Stimulated activated naive CD4-positive, alpha-beta T cell treated with Interleukin-2 at 50 U/mL for 16 hours (primary cell): ENCODE measurements around the gene SNAP23.
"Not testable (repeated sequence)": the region's sequence is repeated elsewhere in the genome, so short reads cannot be mapped to it uniquely, and the experiment has no call there.

Source experiments
- DNase-seq: peaks from one replicate; lab custom pipeline; 2025; lab: John Stamatoyannopoulos, UW

SNAP23 gene

DNA sequence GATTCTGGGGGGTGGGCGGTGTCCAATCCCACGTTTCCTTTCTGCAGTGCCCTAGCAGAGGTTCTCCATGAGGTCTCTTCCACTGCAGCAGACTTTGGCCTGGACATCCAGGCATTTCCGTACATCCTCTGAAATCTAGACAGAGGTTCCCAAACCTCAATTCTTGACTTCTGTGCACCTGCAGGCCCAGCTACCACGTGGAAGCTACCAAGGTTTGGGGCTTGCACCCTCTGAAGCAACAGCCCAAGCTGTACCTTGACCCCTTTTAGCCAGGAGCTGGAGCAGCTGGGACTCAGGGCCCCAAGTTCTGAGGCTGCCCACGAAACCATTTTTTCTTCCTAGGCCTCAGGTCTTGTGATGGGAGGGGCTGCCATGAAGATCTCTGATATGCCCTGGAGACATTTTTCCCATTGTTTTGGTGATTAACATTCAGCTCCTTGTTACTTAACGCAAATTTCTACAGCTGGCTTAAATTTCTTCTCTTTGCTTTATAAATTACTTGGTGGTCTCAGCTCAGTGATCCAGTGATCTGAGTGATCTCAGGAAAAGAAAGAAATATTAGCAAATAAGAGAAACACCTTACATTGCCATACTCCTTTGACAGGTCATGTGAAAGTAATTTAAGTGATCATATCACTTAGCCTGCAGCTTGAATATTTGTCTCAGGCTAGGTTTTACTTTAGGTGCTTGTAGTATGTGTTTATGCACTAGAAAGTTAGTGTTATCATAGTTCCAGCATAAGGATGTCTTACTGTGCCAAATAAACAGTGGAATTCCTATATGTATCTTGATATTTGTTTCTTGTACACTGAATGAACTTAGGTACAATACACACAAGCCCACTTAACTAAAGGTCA is 3.0 kb downstream of the SNAP23 start:
- DNase-seq: no peak

DNA sequence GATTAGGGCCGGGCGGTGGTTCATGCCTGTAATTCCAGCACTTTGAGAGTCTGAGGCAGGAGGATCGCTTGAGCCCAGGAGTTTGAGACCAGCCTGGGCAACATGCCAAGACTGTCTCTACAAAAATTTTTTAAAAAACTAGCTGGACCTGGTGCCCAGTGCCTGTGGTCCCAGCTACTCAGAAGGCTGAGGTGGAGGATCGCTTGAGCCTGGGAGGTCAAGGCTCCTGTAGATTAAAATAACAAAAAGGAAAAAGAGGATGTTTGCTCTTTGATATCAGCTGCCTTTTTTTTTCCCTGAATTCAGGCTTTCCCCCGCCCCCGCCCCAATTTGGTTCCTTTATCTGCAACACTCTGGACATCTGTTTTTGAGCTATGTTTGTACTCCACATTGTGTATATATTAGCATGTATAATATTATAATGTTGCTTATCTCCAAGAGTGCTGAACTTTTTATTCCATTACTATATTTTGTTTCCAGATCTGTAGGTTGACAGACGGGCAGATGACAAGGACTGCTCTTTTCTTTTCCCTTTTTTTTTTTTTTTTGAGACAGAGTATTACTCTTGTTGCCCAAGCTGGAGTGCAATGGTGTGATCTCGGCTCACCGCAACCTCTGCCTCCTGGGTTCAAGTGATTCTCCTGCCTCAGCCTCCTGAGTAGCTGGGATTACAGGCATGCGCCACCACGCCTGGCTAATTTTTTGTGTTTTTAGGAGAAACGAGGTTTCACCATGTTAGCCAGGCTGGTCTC is 4.6 kb downstream of the SNAP23 start:
- DNase-seq: no peak

DNA sequence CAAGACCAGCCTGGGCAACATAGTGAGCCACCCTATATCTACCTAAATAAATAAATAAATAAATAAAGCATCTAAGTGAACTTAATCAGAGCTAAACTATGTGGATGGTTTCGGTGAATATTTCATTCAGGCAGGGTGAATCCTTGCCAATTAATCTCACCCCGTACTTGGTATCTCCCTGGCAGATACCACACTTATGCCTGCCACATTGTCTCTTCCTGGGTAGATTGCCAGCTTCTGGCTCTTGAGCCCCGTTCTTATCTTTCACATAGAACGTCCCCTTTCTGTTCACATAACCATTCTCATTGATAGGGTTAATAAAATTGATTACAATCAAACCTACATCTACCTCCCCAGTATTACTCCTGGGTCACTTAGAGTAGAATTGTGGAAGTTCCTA is 7.0 kb downstream of the SNAP23 start:
- DNase-seq: no peak

DNA sequence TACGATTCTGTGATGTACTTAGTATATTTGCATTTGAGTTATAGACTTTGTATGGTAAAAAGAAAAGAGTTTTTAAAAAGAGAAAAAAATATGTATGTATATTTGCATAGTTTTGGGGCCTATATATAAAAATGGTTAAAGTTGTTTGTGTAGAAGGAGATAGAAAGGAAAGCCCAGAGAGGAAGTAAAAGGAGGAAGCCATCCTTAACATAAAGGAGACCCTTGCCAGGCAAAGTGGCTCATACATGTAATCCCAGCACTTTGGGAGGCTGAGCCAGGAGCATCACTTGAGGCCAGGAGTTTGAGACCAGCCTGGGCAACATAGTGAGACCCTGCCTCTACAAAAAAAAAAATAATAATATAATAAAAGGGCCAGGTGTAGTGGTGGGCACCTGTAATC is 8.4 kb downstream of the SNAP23 start:
- DNase-seq: no peak

DNA sequence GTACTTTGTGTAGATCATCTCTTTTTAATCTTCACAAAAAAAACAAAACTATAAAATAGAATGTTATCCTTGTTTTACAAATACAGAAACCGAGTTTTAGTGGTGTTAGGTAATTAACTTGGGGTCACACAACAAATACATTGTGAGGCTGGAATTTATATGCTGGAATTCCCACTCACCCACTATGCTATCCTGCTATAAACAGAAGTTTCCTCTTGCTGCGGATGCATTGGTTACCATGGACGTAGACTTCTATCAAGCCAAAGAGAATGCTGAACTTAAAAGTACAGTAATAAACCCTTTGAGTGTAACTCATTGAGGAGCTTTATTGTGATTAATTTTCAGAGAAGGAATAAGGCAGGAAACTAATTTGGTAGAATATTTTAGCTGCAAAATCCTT is 9.2 kb downstream of the SNAP23 start:
- no peak for DNase-seq

DNA sequence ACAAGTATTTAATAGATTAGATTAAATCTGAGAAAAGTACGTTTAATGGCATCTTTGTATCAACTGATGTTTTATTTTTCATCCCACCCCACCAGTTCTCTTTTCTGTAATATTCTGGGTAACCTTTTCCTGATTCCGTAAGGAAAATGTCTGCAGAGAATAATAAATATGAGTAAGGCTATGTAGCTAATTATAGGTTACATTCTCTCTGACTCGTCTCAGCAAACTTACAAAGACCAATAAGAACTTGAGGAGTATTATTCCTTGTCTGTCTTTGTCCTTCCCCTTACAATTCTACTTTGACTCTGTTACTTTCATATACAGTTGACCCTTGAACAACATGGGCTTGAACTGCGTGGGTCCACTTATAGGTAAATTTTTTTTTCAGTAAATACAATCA is 12.1 kb downstream of the SNAP23 start:
- DNase-seq: no peak

DNA sequence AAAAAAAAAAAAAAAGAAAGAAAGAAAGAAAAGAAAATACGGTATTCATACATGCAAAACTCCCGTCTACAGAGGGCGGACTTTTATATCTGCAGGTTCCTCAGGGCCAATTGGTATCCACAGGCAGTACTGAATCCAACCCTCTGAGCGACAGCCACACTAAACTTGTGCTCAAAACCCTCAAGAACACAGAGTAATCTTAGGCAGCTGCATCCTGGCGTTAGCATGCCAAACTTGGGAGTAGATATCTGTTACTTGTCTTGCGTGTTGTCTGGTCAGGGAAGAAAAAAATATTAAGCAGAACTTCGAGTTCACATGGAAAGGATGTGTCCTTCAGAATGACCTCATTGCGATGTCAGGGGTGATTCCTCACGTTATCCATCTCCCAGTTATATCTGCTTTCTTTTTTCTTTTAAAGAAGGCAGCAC is 12.8 kb downstream of the SNAP23 start:
- no peak for DNase-seq

DNA sequence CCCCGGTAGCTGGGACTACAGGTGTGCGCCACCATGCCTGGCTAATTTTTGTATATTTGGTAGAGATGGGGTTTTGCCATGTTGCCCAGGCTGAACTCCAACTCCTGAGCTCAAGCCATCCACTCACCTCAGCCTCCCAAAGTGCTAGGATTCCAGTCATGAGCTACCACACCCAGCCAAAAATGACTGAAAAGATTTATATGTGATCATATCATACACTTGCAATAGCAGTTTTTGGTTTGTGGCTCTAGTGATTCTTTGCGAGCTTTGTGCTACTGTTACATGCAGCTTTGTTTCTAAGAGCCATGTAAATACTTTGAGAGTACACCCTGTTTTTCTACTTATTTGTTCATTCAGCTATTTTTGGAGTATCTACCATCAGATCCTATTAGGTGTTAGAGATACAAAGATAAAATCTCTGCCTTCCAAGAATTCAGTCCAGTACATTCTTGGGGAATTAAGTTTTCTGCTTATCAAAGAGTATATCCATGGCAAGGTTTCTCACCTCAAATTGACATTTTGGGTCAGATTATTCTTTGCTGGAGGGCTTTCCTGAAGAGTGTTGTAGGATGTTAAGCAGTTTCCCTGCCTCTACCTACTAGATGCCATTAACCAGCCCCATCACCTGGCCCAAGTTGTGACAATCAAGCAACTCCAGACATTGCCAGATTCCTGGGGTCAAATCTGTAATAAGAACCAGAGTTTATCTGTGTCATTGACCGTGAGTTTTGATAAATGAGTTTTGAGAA is 15.0 kb downstream of the SNAP23 start:
- DNase-seq: no peak

DNA sequence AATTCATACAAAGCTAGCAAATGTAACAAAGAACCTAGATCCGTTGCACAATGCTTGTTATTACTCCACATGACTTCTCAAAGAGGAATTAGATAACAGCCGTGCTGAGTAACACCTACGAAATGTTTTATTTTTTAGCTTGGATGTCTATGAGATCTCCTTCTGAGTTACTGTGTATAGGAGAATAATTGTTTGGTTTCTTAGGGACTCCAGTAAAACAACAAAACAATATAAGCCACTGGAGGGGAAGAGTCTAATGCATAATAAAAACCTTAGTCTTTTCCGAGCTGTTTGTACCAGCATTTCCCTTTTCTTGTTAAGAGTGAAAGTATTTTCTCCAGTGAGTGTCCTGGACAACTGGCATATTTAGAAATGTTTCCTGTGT is 15.6 kb downstream of the SNAP23 start:
- DNase-seq: no peak

DNA sequence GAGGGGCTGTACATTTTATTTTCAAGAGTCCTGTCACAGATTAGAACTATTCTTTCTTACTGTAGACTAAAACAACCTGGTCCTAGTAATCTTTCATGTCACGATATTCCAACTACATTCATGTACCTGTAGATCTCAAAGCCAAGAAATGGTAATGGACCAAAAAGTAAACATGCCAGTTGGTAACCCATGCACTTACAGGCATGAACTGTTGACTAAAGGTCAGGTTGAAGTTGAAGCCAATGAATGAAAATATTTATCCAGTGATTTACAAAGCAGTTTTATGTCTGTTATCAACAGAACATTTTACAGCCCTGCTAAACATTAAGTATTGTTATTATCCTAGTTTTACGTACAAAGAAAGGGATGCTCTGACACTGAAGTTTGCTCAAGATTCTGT is 27.9 kb downstream of the SNAP23 start:
- no peak for DNase-seq

DNA sequence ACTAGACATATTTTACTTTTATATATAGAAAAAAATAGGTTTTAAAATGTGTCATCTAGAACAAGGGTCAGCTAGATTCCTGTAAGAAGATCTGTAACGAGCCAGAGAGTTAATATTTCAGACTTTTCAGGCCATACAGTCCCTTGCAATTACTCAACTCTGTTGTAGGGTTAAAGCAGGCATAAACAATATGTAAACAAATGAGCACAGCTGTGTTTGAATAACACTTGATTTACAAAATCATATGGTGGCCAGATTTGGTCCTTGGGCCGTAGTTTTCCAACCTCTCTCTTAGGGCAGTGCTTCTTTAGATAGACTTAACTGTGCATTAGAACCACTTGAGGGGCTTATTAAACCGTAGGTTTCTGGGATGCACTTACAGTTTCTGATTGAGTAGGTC is 33.5 kb downstream of the SNAP23 start:
- DNase-seq: no peak

DNA sequence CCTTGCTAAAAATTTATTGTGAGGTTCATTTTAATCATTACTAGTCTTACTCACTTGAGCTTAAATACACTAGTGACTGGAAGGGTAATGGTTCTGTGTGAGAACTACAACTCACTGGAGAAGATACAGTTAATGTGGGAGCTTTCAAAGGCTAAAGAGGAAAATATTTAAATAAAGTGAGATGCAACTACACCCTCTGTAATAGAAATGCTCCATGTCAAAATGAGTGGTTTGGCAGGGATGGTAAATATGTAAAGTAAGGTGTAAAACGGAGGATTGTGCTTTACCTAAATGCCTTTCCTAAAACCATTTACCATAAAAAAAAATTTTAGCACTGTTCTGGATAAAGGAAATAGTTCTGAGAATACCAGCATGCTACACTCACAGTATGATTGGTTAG is 37.8 kb downstream of the SNAP23 start:
- no peak for DNase-seq

DNA sequence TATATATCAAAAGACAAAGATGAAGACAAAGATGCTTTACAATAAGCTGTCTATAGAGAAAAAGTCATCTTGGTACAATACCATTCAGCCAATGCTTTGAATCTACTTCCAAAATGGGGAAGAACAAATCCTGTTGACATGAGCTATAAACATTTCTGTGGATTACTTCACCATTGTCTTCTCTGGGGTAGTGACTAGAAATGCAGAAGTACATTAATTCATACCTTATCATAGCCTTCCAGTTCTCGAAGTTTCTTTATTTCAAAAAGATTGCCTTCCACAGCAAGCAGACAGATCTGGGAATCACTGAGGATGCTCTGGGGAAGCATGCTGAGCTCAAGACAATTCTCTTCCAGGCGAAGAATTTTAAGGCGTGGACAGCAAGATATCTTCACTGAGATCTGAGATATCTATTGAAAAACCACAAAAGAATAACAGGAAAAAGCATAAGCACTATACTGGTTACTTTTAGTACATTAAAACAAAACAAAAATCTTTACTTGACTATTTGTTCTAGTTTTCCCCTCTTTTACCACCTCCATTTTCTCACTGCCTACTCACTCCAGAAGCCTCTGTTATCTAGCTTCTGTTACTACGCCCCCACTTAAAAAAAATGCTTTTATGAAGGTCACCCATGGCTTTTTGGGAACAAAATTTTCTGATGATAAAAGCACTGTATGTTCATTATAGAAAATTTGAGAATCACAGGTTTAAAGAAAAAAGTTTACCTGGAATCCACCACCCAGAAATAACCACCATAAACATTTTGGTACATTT is 49.6 kb downstream of the SNAP23 start:
- DNase-seq: no peak

DNA sequence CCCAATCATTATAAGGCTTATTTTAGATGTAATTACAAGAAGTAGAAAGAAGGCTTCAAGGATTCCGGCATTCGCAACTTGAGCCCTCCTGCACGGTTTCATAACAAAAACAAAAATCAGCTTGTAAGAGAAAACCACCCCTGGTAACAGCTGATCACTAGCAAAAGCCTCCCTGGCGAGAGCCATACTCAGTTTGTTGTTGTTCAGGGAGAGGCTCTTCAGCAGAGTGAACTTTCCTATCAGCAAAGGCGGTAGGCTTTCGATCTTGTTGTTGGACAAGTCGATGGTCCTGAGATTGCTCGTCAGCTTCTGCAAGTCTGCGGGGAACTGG is 52.4 kb downstream of the SNAP23 start:
- no peak for DNase-seq

DNA sequence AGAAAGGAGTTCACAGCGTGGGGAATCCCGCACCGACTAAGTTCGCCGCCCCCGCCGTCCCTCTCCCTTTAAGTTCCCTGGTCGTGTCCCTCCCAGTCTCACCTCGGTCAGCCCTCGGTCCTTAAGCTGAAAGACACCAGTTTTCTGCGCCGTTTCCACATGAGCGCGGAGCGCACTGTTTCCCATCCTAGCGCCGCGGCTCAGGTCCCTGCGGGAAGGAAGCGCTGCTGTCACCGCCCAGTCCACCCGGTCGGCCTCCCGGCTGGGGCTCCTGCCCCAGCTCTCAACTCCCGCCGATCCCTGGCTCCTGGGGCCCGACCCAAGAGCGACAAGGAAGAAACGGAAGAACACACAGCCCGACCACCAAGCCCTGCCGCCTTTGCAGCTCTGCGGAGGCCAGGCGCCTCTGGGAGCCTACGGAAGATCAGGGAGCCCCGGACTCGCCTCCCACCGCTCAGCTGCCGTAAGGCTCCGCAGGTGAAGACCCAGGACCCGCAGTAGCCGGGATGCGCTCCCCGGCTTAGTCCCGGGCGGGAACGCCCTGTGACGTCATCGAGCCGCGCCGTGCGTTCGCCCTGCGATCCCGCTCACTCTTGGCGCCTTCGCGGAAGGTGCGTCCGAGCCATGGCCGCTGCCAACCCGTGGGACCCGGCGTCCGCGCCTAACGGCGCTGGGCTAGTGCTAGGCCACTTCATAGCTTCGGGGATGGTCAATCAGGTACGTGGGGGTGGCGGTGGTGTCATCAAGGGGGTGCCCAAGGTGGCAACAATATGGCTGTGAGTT is 53.0 kb downstream of the SNAP23 start, which contains the start of the genes HAUS2 and LRRC57:
Gene HAUS2, plus strand, starts transcription at position 590 of the 783 bp plus-strand sequence. Its CDS starts 35 bp downstream, at position 625.
Gene LRRC57, minus strand, starts transcription at position 545 of the 783 bp plus-strand sequence. Its CDS starts 359 bp downstream, at position 186.
- peak; percentile 80 for DNase-seq

DNA sequence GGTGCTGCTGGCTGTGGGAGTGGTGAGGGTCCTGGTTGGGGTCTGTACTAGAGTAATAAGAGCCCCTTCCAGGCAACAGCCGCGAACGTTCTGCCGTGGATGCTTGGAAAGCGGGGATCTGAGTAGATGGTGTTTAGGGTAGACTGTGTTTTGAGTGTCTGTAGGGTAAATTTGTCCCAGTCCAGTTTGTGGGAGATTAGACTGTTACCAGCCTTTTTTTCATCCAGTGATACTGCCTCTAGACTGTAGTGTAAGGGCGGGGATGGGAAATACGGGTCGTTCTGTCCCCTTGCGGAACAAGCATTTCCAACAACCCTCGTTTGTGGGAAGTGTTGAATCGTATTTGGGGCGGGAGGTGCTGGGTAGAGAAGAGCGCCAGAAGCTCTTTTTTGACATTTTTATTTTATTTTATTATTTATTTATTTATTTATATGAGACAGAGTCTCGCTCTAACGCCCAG is 53.6 kb downstream of the SNAP23 start:
- no peak for DNase-seq

DNA sequence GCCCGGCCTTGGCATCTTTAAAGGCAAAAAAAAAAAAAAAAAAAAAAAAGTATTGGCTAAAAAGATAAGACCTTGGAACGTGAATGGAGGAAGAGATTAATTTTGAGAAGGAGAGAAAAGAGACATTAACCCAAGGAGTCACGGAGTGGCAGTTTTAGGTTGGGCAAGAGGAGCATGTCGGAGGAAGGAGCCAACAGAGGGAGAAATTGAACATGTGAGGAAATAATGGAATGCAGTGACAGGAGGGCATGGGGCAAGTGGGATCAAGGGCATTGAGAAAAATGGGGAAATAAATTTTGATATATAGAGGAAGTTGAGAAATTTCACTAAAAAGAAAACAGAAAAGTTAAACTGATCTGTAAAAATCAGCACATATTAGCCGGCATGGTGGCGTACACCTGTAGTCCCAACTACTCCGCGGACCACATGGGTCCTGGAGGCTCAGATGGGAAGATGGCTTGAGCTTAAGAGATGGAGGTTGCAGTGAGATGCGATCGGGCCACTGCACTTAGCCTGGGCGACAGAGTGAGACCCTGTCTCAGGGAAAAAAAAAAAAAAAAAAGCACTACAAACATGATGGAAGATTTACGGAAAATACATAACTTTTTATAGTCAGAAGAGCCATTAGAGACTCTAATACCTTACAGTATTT is 54.4 kb downstream of the SNAP23 start:
- no peak for DNase-seq

DNA sequence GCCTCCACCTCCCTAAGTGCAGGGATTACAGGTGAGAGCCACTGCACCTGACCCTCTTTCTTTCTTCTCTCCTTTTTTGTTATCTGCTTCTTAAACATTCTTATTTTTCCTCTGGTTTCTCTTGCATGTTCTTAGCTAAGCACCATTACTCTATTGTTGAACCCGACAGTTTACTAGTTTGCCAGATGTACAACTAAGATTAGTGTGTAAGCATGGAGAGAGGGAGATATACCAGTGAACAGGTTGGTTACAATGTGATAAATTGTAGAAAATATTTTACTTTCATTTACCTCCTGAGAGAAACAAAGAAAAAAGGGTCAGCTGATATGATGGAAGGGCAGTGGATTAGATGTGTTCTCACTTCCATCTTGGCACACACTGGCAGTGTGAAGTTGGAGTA is 58.1 kb downstream of the SNAP23 start:
- no peak for DNase-seq

DNA sequence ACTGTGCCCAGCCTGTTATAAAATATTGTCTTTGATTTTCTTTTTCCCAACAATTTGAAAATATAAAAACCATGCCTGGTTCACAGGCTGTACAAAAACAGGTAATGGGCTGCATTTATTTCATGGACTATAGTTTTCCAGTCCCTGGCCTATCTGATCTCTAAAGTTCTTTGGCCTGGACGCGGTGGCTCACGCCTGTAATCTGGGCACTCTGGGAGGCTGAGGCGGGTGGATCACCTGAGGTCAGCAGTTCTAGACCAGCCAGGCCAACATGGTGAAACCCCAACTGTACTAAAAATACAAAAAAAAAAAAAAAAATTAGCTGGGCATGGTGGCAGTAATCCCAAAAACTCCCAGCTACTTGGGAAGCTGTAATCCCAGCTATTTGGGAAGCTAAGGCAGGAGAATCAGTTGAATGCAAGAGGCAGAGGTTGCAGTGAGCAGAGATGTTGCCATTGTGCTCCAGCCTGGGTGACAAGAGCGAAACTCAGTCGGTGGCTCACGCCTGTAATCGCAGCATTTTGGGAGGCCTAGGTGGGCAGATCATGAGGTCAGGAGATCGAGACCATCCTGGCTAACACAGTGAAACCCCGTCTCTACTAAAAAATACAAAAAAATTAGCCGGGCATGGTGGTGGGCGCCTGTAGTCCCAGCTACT is 61.2 kb downstream of the SNAP23 start:
- DNase-seq: not testable (repeated sequence)

DNA sequence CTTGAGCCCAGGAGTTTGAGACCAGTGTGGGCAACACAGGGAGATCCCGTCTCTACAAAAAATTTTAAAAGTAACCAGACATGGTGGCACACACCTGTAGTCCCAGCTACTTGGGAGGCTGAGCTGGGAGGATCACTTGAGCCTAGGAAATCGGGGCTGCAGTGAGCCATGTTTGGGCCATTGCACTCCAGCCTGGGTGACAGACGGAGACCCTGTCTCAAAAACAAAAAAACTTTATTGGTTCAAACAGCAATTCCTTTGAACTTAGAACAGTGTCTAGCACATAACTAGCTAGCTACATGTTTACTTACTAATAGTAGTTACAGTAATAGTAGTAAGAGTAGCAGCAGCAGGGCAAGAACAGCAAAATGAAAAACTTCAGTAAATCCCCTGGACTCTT is 63.3 kb downstream of the SNAP23 start:
- no peak for DNase-seq
